GM18951 (cell line): Measurements from ENCODE around the gene ACTR2.
"Not testable (repeated sequence)": the region's sequence is repeated elsewhere in the genome, so short reads cannot be mapped to it uniquely, and the experiment has no call there.

Experiments
- POLR2A ChIP-seq: IDR thresholded peaks from 4 replicates; pipeline ENCODE4 v1.6.1; 2011; ENCODE audit warnings: mild to moderate bottlenecking; ENCODE audit not compliant: insufficient read length, insufficient read depth; ENCODE audit errors: extremely low read depth
- in situ Hi-C: fragments of 300-500 bp; cut with MboI; formaldehyde crosslinking; loops from one replicate; pipeline ENCODE4 v1.12.0; 2022; ENCODE audit warnings: low sequenced_read_pairs, mixed read lengths, inconsistent platforms; ENCODE audit not compliant: unreplicated experiment

The ACTR2 gene

GRCh38 chr2:65212619-65213018 is 15.0 kb upstream of the ACTR2 start:
- TF ChIP-seq POLR2A: no peak

GRCh38 chr2:65213035-65213434 is 14.6 kb upstream of the ACTR2 start:
- TF ChIP-seq POLR2A: no peak
- in situ Hi-C loops: no loop called here

More at GRCh38 chr2:65212619-65213018, 15.0 kb upstream of the ACTR2 start:
- in situ Hi-C loops: no loop called here

GRCh38 chr2:65214361-65214760 is 13.3 kb upstream of the ACTR2 start:
- in situ Hi-C loops: no loop called here
- TF ChIP-seq POLR2A: no peak

GRCh38 chr2:65214843-65215242 is 12.8 kb upstream of the ACTR2 start:
- in situ Hi-C loops: no loop called here

DNA sequence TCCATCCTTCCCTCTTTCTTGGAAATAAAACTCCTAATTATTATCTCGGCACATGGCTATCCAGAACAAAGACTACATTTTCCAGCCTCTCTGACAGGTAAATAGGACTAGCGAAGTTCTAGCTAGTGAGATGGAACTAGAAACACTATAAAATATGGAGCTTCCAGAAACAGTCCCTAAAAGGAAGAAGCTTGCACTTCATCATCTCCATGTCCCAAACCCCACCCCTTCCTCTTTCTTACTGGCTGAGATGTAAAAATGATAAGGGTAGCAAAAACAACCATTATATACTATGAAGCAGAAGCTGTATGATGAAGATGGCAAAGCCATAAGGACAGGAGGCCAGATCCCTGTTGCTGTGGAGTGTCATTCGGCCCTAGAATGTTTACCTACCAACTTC is 11.7 kb upstream of the ACTR2 start:
- no peak for TF ChIP-seq POLR2A
- in situ Hi-C loops: no loop called here

More at GRCh38 chr2:65214843-65215242, 12.8 kb upstream of the ACTR2 start:
- no peak for TF ChIP-seq POLR2A

- no peak for TF ChIP-seq POLR2A
- in situ Hi-C loops: no loop called here
These were observed 7.0 kb upstream of the ACTR2 start for GRCh38 chr2:65220432-65221131.

DNA sequence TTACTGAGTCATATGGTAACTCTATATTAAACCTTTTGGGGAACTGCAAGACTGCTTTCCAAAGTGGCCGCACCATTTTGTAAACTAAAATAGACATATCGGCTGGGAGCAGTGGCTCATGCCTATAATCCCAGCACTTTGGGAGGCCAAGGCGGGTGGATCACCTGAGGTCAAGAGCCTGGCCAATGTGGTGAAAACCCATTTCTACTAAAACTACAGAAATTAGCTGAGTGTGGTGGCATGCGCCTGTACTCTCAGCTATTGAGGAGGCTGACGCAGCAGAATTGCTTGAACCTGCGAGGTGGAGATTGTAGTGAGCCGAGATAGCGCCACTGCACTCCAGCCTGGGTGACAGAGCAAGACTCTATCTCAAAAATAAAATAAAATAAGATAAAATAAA is 6.4 kb upstream of the ACTR2 start:
- in situ Hi-C loops: not testable (repeated sequence)

GRCh38 chr2:65227020-65227455 is 593 bp upstream of the ACTR2 start:
- TF ChIP-seq POLR2A: no peak
- in situ Hi-C loops: no loop called here

DNA sequence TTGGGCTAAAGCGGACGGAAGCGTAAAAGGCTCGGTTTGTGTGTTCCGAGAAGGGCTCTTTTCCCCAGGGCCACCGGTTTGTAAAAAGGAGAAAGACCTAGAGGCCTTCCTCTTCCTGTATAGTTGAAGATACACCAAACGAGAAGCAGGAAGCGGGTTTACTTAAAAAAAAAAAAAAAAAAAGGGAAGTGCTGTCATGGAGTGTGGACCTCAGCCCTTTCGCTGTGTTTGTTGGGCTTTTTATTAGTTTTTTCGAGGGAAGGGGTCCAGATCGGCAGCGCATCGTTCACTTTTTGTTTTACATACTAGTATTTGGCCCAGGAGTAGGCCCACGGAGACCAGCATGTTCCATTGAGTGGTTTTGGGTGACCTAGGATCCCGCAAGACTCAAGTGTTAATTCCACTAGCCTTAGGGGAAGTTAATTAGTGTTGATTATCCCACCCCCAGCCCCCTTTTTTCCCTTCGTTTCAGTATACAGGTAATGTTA is 676 bp downstream of the ACTR2 start:
- TF ChIP-seq POLR2A: no peak
- in situ Hi-C loops: no loop called here

GRCh38 chr2:65231121-65231520 is 3.5 kb downstream of the ACTR2 start:
- in situ Hi-C loops: no loop called here
- TF ChIP-seq POLR2A: no peak

DNA sequence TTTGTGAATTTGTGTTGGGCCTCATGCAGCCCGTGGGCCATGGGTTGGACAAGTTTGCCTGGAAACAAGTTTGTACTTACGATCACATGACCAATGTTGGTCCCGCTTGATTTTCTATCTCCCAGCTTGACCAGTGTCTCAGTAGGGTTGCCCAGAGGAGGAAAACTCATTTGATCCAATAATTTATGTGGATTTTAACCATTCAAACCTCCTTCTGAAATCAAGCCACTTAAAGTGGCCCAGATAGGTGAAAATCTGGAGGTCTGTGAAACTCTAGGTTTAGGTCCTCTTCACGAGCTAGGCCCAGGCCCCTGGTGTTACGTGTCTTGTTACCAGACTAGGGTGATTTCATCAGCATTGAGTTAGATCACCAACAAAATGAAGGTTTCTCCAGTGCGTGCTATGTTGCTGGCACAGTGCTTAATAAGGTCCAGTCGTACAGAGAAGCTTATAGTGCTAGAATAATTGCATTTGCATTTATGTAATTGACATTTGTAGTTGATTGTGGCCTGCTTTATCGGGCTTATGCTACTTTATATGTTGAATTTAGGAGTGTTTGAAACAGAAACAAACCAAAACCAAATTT is 4.4 kb downstream of the ACTR2 start:
- TF ChIP-seq POLR2A: no peak
- in situ Hi-C loops: no loop called here

DNA sequence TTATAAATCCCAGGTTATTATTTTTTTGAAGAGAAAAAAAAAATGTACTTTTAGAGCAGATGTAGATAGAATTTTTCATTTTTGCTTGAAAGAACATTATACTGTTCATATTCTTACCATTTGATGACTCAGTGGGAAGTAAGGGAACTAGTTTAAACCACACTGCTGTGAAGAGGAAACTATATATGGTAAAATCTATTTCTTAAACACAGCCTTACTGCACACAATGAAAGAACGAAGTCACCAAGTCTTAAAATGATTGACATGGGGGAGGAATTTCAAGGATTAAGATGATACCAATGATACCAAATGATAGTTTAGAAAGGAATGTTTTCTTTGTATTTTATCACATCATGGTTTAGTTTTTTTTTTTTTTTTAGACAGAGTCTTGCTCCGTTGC is 5.0 kb downstream of the ACTR2 start:
- in situ Hi-C loops: no loop called here

DNA sequence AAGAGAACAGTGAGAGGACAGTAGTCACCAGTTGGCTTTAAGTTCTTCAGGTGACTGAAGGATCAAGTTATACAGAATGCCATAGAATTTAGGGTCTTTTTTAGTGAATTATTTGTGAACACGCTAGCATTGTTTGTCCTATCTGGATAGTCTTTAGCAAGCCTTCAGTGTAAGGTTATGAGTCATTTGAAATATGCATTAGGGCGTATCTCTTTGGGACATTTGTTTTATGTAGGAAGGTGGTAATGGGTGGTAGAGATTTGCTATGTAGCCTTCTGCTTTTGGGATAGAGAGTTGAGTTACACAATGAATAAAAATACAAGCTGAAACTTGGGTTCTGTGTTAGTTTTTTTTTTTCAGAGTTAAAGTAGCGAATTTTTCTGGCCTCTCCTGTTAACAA is 13.0 kb downstream of the ACTR2 start:
- in situ Hi-C loops: no loop called here
- TF ChIP-seq POLR2A: no peak

More for the DNA sequence above, 5.0 kb downstream of the ACTR2 start:
- no peak for TF ChIP-seq POLR2A

GRCh38 chr2:65244452-65244851 is 16.8 kb downstream of the ACTR2 start:
- in situ Hi-C loops: not testable (repeated sequence)
